ENCODE data around the gene UGT2B28. TPM values are rescaled to one million over a fixed set of nuclear protein-coding genes. Genes with fewer than 3 reads are reported as not detected.
"Not testable (repeated sequence)": the region's sequence is repeated elsewhere in the genome, so short reads cannot be mapped to it uniquely, and the experiment has no call there.

UGT2B28 gene
- total RNA-seq, 1 donor from 2014 or later: not detected

DNA sequence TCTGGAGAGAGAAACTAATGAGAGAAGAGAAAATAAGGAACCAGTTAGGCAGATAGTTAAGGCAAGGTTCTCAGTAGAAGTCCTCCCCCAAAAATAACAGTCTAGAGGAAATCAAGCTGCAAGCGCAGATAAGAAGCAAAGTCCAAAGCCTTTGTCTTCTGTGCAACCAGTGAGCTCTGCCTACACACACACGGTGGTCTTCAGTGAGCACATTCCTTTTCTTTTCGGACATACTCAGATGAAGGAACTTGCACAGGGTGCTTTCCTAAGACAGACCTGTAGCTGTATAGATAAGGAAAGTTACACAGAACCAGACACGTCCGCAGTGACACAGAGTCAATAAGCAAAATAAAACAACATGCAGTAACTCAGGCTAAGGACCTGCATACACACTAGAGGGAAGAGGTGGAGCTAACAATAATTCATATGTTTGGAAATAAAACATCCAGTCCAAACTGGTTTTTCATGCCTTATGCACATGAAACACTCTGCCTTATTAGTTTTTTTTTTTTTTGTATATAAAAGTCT lies 29.3 kb downstream of the UGT2B28 start:
- H3K4me1 ChIP-seq; H3K27me3 ChIP-seq (ENCODE audit: low read depth); H3K4me3 ChIP-seq; H3K27ac ChIP-seq (replicated peaks); H3K36me3 ChIP-seq; DNase-seq: not testable (repeated sequence)
- peaks cover 12% of the 10 kb centered on the region for H3K9me3 ChIP-seq (replicated peaks)
- intact Hi-C loops (cut with micrococcal nuclease): loop anchor here (5.0 kb wide), 1 partner anchor 67 kb away; no protein-coding TSS in a partner anchor

- DNase-seq; H3K4me1 ChIP-seq; H3K27me3 ChIP-seq (ENCODE audit: low read depth); H3K36me3 ChIP-seq; H3K27ac ChIP-seq (replicated peaks); intact Hi-C loops (cut with micrococcal nuclease); H3K4me3 ChIP-seq: not testable (repeated sequence)
- H3K9me3 ChIP-seq (replicated peaks): peaks cover 12% of the 10 kb centered on the region
Measured at GRCh38 chr4:69310262-69310661, 30.0 kb downstream of the UGT2B28 start.

- H3K27me3 ChIP-seq (ENCODE audit: low read depth); DNase-seq; intact Hi-C loops (cut with micrococcal nuclease); H3K4me1 ChIP-seq; H3K9me3 ChIP-seq (replicated peaks); H3K27ac ChIP-seq (replicated peaks); H3K4me3 ChIP-seq; H3K36me3 ChIP-seq: not testable (repeated sequence)
- TF ChIP-seq, protein P1, sequence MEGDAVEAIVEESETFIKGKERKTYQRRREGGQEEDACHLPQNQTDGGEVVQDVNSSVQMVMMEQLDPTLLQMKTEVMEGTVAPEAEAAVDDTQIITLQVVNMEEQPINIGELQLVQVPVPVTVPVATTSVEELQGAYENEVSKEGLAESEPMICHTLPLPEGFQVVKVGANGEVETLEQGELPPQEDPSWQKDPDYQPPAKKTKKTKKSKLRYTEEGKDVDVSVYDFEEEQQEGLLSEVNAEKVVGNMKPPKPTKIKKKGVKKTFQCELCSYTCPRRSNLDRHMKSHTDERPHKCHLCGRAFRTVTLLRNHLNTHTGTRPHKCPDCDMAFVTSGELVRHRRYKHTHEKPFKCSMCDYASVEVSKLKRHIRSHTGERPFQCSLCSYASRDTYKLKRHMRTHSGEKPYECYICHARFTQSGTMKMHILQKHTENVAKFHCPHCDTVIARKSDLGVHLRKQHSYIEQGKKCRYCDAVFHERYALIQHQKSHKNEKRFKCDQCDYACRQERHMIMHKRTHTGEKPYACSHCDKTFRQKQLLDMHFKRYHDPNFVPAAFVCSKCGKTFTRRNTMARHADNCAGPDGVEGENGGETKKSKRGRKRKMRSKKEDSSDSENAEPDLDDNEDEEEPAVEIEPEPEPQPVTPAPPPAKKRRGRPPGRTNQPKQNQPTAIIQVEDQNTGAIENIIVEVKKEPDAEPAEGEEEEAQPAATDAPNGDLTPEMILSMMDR (IDR thresholded peaks at IDR 0.05; ENCODE audit: borderline replicate concordance): peak; percentile 41
Measured at GRCh38 chr4:69317669-69318298, 37.5 kb downstream of the UGT2B28 start.

- no peak for DNase-seq
- TF ChIP-seq, protein P1 (IDR thresholded peaks at IDR 0.05; ENCODE audit: borderline replicate concordance): no peak
- Histone ChIP-seq H3K4me3 (no peak overlapping the region), H3K4me1 (no peaks in the 10 kb centered on the region), H3K9me3 (replicated peaks) (no peaks in the 10 kb centered on the region), H3K27me3 (ENCODE audit: low read depth) (no peaks in the 10 kb centered on the region), H3K27ac (replicated peaks) (no peak overlapping the region), H3K36me3 (no peaks in the 10 kb centered on the region)
- intact Hi-C loops (cut with micrococcal nuclease): no loop called here
Measured at GRCh38 chr4:69321153-69321729, 41.0 kb downstream of the UGT2B28 start.

DNA sequence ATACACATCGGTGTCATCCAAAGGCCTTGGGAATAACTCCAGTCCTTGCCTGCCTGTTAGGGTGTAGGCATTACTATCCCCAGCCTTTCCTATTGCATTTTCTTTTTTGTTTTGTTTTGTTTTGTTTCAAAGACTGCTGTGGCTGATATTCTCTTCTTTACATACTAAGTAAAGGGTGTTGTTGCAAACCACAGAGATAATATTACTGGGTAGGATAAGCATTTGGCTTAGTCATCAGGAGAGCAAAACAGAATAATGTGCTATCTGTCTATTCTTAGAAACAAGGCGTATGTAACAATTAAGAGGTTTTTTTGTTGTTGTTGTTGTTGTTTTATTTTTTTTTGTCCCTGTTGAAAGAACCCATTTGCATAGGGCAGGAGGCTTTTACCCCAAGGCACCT lies 41.8 kb downstream of the UGT2B28 start:
- DNase-seq: no peak
- Histone ChIP-seq H3K27ac (replicated peaks) (no peak overlapping the region), H3K36me3 (no peaks in the 10 kb centered on the region), H3K27me3 (ENCODE audit: low read depth) (no peaks in the 10 kb centered on the region), H3K9me3 (replicated peaks) (no peaks in the 10 kb centered on the region), H3K4me3 (no peak overlapping the region), H3K4me1 (no peaks in the 10 kb centered on the region)
- intact Hi-C loops (cut with micrococcal nuclease): no loop called here
- TF ChIP-seq, protein P1 (IDR thresholded peaks at IDR 0.05; ENCODE audit: borderline replicate concordance): no peak

DNA sequence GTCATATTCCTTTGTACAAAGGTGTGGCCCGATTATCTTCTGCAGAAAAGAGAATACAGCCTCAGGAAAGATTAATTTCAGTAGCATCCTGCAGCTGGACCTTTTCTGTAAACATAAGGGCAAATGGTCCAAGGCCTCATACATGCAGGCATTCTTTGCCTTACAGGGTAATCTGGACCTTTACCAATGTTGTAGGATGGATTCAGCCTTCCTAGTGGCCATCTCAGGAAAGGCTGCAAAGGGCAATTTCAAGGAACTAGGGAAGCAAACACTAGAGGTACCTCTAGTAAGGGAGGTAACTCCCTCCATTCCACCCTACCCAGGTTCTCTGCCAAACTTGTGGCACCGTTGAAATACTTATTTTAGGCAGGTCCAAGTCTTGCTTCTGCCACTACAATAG lies 43.0 kb downstream of the UGT2B28 start:
- no peaks in the 10 kb centered on the region for H3K27me3 ChIP-seq (ENCODE audit: low read depth)
- H3K36me3 ChIP-seq: no peaks in the 10 kb centered on the region
- TF ChIP-seq, protein P1 (IDR thresholded peaks at IDR 0.05; ENCODE audit: borderline replicate concordance): no peak
- H3K4me3 ChIP-seq: no peak overlapping the region
- no peak for DNase-seq
- intact Hi-C loops (cut with micrococcal nuclease): no loop called here
- H3K9me3 ChIP-seq (replicated peaks): no peaks in the 10 kb centered on the region
- no peaks in the 10 kb centered on the region for H3K4me1 ChIP-seq
- H3K27ac ChIP-seq (replicated peaks): no peak overlapping the region
